Chondrocyte (in vitro differentiated cells): Measurements from ENCODE around the gene KRTAP5-11. TPM values are rescaled to one million over a fixed set of nuclear protein-coding genes. Genes with fewer than 3 reads are reported as not detected.

Experiments
- DNase-seq: peaks from one replicate; pipeline ENCODE4 v3.0.0; 2021; ENCODE audit warnings: mixed read lengths, low spot score
- H3K27ac Mint-ChIP-seq: one replicate; pipeline ENCODE4 v1.8.0; 2021; ENCODE audit warnings: mild to moderate bottlenecking, moderate library complexity, mixed read lengths; ENCODE audit not compliant: unreplicated experiment
- H3K27me3 Mint-ChIP-seq: 2 replicates; pipeline ENCODE4 v1.8.0; 2021; ENCODE audit warnings: low read depth, mixed read lengths
- H3K36me3 Mint-ChIP-seq: 2 replicates; pipeline ENCODE4 v1.8.0; 2021; ENCODE audit warnings: low read depth, mixed read lengths
- H3K4me1 Mint-ChIP-seq: 2 replicates; pipeline ENCODE4 v1.8.0; 2021; ENCODE audit warnings: low read depth, mild to moderate bottlenecking, mixed read lengths
- H3K4me3 Mint-ChIP-seq: one replicate; pipeline ENCODE4 v1.8.0; 2021; ENCODE audit warnings: mild to moderate bottlenecking, moderate library complexity, mixed read lengths; ENCODE audit not compliant: unreplicated experiment
- H3K9me3 Mint-ChIP-seq: 2 replicates; pipeline ENCODE4 v1.8.0; 2021; ENCODE audit warnings: low read depth, mixed read lengths
- total RNA-seq: library from RNA; stranded (reverse); gene quantifications from 3 replicates; pipeline ENCODE4 v1.2.1, GENCODE V29; 2021
- TF ChIP-seq, protein P1 (sequence below): fragments of 200-600 bp; sonication (generic); IDR thresholded peaks from 2 replicates; pipeline ENCODE4 v1.5.0; 2021; ENCODE audit warnings: antibody characterized with exemption, mild to moderate bottlenecking, moderate library complexity

Gene KRTAP5-11
- total RNA-seq, 1 donor from 2014 or later = not detected

DNA sequence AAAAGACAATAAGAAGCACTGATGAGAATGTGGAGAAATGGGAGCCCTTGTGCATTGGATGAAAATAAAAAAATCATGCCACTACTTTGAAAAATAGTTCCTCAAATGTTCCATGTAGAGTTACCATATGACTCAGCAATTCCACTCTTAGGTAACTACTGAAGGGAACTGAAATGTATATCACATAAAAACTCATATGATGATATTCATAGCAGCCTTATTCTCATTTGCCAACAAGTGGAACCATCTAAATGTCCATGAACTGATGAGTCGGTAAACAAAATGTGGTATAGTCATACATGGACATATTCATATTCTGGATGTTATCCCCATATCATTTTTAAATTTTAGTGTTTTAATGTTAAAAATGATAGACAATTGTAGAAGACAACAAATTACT is 31.0 kb downstream of the KRTAP5-11 start:
- no peak overlapping the region for H3K4me3 Mint-ChIP-seq
- peaks cover 25% of the 10 kb centered on the region for H3K27me3 Mint-ChIP-seq
- no peak overlapping the region for H3K27ac Mint-ChIP-seq
- TF ChIP-seq, protein P1, sequence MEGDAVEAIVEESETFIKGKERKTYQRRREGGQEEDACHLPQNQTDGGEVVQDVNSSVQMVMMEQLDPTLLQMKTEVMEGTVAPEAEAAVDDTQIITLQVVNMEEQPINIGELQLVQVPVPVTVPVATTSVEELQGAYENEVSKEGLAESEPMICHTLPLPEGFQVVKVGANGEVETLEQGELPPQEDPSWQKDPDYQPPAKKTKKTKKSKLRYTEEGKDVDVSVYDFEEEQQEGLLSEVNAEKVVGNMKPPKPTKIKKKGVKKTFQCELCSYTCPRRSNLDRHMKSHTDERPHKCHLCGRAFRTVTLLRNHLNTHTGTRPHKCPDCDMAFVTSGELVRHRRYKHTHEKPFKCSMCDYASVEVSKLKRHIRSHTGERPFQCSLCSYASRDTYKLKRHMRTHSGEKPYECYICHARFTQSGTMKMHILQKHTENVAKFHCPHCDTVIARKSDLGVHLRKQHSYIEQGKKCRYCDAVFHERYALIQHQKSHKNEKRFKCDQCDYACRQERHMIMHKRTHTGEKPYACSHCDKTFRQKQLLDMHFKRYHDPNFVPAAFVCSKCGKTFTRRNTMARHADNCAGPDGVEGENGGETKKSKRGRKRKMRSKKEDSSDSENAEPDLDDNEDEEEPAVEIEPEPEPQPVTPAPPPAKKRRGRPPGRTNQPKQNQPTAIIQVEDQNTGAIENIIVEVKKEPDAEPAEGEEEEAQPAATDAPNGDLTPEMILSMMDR = no peak
- H3K9me3 Mint-ChIP-seq = no peaks in the 10 kb centered on the region
- no peak for DNase-seq
- H3K36me3 Mint-ChIP-seq = no peaks in the 10 kb centered on the region
- H3K4me1 Mint-ChIP-seq = no peaks in the 10 kb centered on the region

DNA sequence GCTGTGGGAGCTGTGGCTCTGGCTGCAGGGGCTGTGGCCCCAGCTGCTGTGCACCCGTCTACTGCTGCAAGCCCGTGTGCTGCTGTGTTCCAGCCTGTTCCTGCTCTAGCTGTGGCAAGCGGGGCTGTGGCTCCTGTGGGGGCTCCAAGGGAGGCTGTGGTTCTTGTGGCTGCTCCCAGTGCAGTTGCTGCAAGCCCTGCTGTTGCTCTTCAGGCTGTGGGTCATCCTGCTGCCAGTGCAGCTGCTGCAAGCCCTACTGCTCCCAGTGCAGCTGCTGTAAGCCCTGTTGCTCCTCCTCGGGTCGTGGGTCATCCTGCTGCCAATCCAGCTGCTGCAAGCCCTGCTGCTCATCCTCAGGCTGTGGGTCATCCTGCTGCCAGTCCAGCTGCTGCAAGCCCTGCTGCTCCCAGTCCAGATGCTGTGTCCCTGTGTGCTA is 33.9 kb downstream of the KRTAP5-11 start:
- no peak overlapping the region for H3K27ac Mint-ChIP-seq
- H3K36me3 Mint-ChIP-seq = peaks cover 1% of the 10 kb centered on the region
- H3K27me3 Mint-ChIP-seq = peaks cover 23% of the 10 kb centered on the region
- H3K4me1 Mint-ChIP-seq = no peaks in the 10 kb centered on the region
- TF ChIP-seq, protein P1 = no peak
- peaks cover 6% of the 10 kb centered on the region for H3K9me3 Mint-ChIP-seq
- H3K4me3 Mint-ChIP-seq = no peak overlapping the region
- DNase-seq = no peak

DNA sequence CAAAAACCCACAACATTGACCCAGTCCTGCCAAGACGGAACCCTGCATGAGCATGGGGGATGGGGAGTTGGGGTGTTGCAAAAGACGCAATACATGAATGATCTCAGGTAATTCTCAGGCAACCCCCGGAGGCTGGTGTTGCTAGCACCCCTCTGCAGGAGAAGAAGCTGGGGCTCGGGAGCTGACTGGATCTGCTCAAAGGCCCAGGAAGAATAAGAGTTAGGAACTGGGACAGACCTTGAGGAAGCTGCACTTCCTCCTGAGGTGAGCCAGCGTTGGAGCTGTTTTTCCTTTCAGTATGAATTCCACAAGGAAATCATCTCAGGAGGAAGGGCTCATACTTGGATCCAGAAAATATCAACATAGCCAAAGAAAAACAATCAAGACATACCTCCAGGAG is 34.6 kb downstream of the KRTAP5-11 start, which contains the start of gene KRTAP5-9:
KRTAP5-9 (plus strand) TSS at position 301 of the 400 bp plus-strand sequence. CDS start 238 bp downstream, outside the sequence.
- no peak within 1 kb of the TSS for H3K4me3 Mint-ChIP-seq
- no peaks in the 10 kb centered on the region for H3K4me1 Mint-ChIP-seq
- H3K27me3 Mint-ChIP-seq = peaks cover 27% of the 10 kb centered on the region
- H3K9me3 Mint-ChIP-seq = peaks cover 6% of the 10 kb centered on the region
- no peak within 1 kb of the TSS for H3K27ac Mint-ChIP-seq
- TF ChIP-seq, protein P1 = no peak
- peaks cover 1% of the 10 kb centered on the region for H3K36me3 Mint-ChIP-seq
- no peak for DNase-seq

DNA sequence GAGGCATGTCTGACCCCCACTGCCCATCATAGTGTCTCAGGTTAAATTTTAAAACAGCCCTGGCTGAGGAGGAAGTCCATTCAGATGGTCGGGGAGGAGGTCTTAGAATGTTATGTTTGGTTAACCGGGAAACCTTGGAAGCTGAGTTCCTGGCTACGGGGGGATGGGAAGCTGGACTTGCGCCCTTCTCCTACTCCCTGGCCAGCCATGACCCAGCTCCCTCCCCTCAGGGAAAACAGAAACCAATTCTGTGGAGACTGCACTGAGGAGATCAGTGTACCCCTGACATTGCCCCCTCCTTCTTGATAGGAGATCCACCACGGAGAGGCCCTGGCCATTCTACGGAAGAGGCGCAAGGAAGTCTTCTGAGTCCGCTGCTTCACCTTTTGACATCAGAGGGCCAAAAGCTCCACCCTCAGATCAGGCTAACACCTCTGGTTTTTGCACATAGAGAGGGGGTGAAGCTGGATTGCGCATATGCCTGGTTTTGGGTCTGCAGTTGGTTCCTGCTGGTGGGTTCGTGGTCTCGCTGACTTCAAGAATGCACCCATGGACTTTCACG is 37.2 kb downstream of the KRTAP5-11 start:
- Mint-ChIP-seq H3K4me1 (no peaks in the 10 kb centered on the region), H3K36me3 (peaks cover 1% of the 10 kb centered on the region), H3K9me3 (peaks cover 6% of the 10 kb centered on the region), H3K27me3 (peaks cover 21% of the 10 kb centered on the region), H3K4me3 (no peak overlapping the region), H3K27ac (no peak overlapping the region)
- TF ChIP-seq, protein P1 = no peak
- DNase-seq = no peak

DNA sequence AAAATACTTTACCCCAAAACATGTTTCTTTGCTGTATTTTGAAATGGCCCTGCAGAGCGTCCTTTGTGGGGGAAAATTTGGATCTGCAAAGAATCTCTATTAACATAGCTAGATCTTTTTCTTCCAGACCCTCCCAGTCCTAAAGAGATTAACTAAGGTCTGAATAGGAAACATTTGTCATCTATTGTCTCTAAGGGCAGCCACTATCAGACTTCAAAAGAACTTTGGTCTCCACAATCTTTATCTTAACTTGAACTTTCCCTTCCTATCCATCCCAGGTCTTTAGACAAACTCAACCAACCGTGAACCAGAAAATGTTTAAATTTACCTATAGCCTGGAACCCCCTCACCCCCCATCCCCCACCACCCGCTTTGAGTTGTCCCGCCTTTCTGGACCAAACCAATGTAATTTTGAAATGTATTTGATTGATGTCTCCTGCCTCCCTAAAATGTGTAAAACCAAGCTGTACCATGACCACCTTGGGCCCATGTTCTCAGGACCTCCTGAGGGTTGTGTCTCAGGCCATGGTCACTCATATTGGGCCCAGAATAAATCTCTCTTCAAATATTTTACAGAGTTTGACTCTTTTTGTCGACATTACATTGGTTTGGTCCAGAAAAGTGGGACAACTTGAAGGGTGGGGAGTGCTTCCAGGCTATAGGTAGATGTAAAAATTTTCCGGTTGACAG is 38.0 kb downstream of the KRTAP5-11 start:
- TF ChIP-seq, protein P1 = no peak
- Mint-ChIP-seq H3K36me3 (peaks cover 1% of the 10 kb centered on the region), H3K4me1 (no peaks in the 10 kb centered on the region), H3K27ac (no peak overlapping the region), H3K27me3 (peaks cover 16% of the 10 kb centered on the region), H3K9me3 (peaks cover 6% of the 10 kb centered on the region), H3K4me3 (no peak overlapping the region)
- no peak for DNase-seq
